IgD-negative memory B cell (primary cell): ENCODE data around the gene CIDEA. TPM values are rescaled to one million over a fixed set of nuclear protein-coding genes. Genes with fewer than 3 reads are reported as not detected.

Source experiments
- H3K27ac Mint-ChIP-seq, 3 donors: one replicate each; pipeline ENCODE4 v1.8.0; 2020 to 2022; ENCODE audit warnings: mild to moderate bottlenecking in 3 of 3, mixed read lengths in 3 of 3, moderate library complexity in 1 of 3
- H3K27me3 Mint-ChIP-seq: one replicate; pipeline ENCODE4 v1.8.0; 2021; ENCODE audit warnings: mixed read lengths
- H3K36me3 Mint-ChIP-seq: one replicate; pipeline ENCODE4 v1.8.0; 2020; ENCODE audit warnings: mild to moderate bottlenecking, mixed read lengths
- H3K4me1 Mint-ChIP-seq, 3 donors: one replicate each; pipeline ENCODE4 v1.8.0; 2020 to 2022; ENCODE audit warnings: mixed read lengths in 3 of 3, mild to moderate bottlenecking in 1 of 3
- H3K4me3 Mint-ChIP-seq, 4 donors: one replicate each; pipeline ENCODE4 v1.8.0; 2020 to 2022; ENCODE audit warnings: mild to moderate bottlenecking in 4 of 4, mixed read lengths in 4 of 4, moderate library complexity in 3 of 4
- H3K9me3 Mint-ChIP-seq, 3 donors: one replicate each; pipeline ENCODE4 v1.8.0; 2020 to 2021; ENCODE audit warnings: mixed read lengths in 3 of 3, mild to moderate bottlenecking in 1 of 3
- polyA plus RNA-seq: library from polyadenylated mRNA; unstranded; fragments of 300-500 nt; fragmentation: Illumina TruSeq; gene quantifications from one replicate; pipeline ENCODE4 v1.2.3, GENCODE V29; 2021

Gene CIDEA
- polyA plus RNA-seq, 1 donor from 2014 or later: not detected

- Mint-ChIP-seq H3K27ac (no peak overlapping the region), H3K9me3 (no peaks in the 10 kb centered on the region), H3K36me3 (no peaks in the 10 kb centered on the region), H3K27me3 (peaks cover 3% of the 10 kb centered on the region), H3K4me3 (no peak overlapping the region), H3K4me1 (no peaks in the 10 kb centered on the region)
These were observed 24.9 kb downstream of the CIDEA start for GRCh38 chr18:12278741-12279682.

GRCh38 chr18:12279781-12280531, 25.8 kb downstream of the CIDEA start:
- Mint-ChIP-seq H3K4me3 (no peak overlapping the region), H3K9me3 (no peaks in the 10 kb centered on the region), H3K27me3 (peaks cover 7% of the 10 kb centered on the region)

GRCh38 chr18:12281861-12282260, 27.7 kb downstream of the CIDEA start:
- no peak overlapping the region for H3K27ac Mint-ChIP-seq
- no peaks in the 10 kb centered on the region for H3K4me1 Mint-ChIP-seq
- H3K36me3 Mint-ChIP-seq: no peaks in the 10 kb centered on the region
- H3K9me3 Mint-ChIP-seq: no peaks in the 10 kb centered on the region
- no peak overlapping the region for H3K4me3 Mint-ChIP-seq
- peaks cover 9% of the 10 kb centered on the region for H3K27me3 Mint-ChIP-seq

More at GRCh38 chr18:12279781-12280531, 25.8 kb downstream of the CIDEA start:
- no peaks in the 10 kb centered on the region for H3K36me3 Mint-ChIP-seq
- H3K4me1 Mint-ChIP-seq: no peaks in the 10 kb centered on the region
- H3K27ac Mint-ChIP-seq: peak overlapping the region in 1 of 3 donors; percentile 76

- no peak overlapping the region for H3K4me3 Mint-ChIP-seq
- H3K36me3 Mint-ChIP-seq: no peaks in the 10 kb centered on the region
- H3K9me3 Mint-ChIP-seq: no peaks in the 10 kb centered on the region
- no peaks in the 10 kb centered on the region for H3K4me1 Mint-ChIP-seq
- no peak overlapping the region for H3K27ac Mint-ChIP-seq
- peaks cover 9% of the 10 kb centered on the region for H3K27me3 Mint-ChIP-seq
These were observed 28.4 kb downstream of the CIDEA start for GRCh38 chr18:12282442-12283039.

- no peak overlapping the region for H3K27ac Mint-ChIP-seq
- H3K4me3 Mint-ChIP-seq: no peak overlapping the region
- H3K36me3 Mint-ChIP-seq: no peaks in the 10 kb centered on the region
- H3K4me1 Mint-ChIP-seq: no peaks in the 10 kb centered on the region
- H3K27me3 Mint-ChIP-seq: peaks cover 16% of the 10 kb centered on the region
- H3K9me3 Mint-ChIP-seq: no peaks in the 10 kb centered on the region
These were observed 29.1 kb downstream of the CIDEA start for GRCh38 chr18:12283256-12283655.

- Mint-ChIP-seq H3K9me3 (peaks cover 0 to under 1% (median 0%) of the 10 kb centered on the region in 3 donors), H3K4me1 (peaks cover 0 to under 1% (median 0%) of the 10 kb centered on the region in 3 donors), H3K4me3 (peak overlapping the region in 1 of 4 donors; percentile 7), H3K27ac (no peak overlapping the region), H3K27me3 (peaks cover 16% of the 10 kb centered on the region), H3K36me3 (no peaks in the 10 kb centered on the region)
These were observed 29.5 kb downstream of the CIDEA start for GRCh38 chr18:12283666-12284065.

- no peak overlapping the region for H3K27ac Mint-ChIP-seq
- no peak overlapping the region for H3K4me3 Mint-ChIP-seq
- no peaks in the 10 kb centered on the region for H3K36me3 Mint-ChIP-seq
- H3K9me3 Mint-ChIP-seq: peaks cover 0 to 4% (median 0%) of the 10 kb centered on the region in 3 donors
- peaks cover 29% of the 10 kb centered on the region for H3K27me3 Mint-ChIP-seq
- peaks cover 0 to 2% (median 0%) of the 10 kb centered on the region in 3 donors for H3K4me1 Mint-ChIP-seq
These were observed 33.0 kb downstream of the CIDEA start for GRCh38 chr18:12287131-12287681.

- no peaks in the 10 kb centered on the region for H3K36me3 Mint-ChIP-seq
- H3K27ac Mint-ChIP-seq: no peak overlapping the region
- H3K27me3 Mint-ChIP-seq: peaks cover 26% of the 10 kb centered on the region
- H3K9me3 Mint-ChIP-seq: peaks cover 0 to 4% (median 0%) of the 10 kb centered on the region in 3 donors
- peaks cover 0 to 2% (median 0%) of the 10 kb centered on the region in 3 donors for H3K4me1 Mint-ChIP-seq
- H3K4me3 Mint-ChIP-seq: peak overlapping the region in 1 of 4 donors; percentile 66
These were observed 33.7 kb downstream of the CIDEA start for GRCh38 chr18:12287684-12288402.

GRCh38 chr18:12288403-12288755, 34.2 kb downstream of the CIDEA start:
- no peak overlapping the region for H3K27ac Mint-ChIP-seq
- H3K27me3 Mint-ChIP-seq: peaks cover 26% of the 10 kb centered on the region
- peak overlapping the region in 1 of 4 donors; percentile 73 for H3K4me3 Mint-ChIP-seq

GRCh38 chr18:12290086-12290485, 35.9 kb downstream of the CIDEA start:
- Mint-ChIP-seq H3K27ac (no peak overlapping the region), H3K9me3 (peaks cover 0 to 4% (median 0%) of the 10 kb centered on the region in 3 donors), H3K36me3 (no peaks in the 10 kb centered on the region), H3K4me1 (peaks cover 0 to 2% (median 0%) of the 10 kb centered on the region in 3 donors), H3K4me3 (no peak overlapping the region), H3K27me3 (peaks cover 22% of the 10 kb centered on the region)

More at GRCh38 chr18:12288403-12288755, 34.2 kb downstream of the CIDEA start:
- H3K9me3 Mint-ChIP-seq: peaks cover 0 to 4% (median 0%) of the 10 kb centered on the region in 3 donors
- H3K4me1 Mint-ChIP-seq: peaks cover 0 to 2% (median 0%) of the 10 kb centered on the region in 3 donors
- H3K36me3 Mint-ChIP-seq: no peaks in the 10 kb centered on the region

- no peak overlapping the region for H3K4me3 Mint-ChIP-seq
- H3K27me3 Mint-ChIP-seq: peaks cover 21% of the 10 kb centered on the region
- H3K36me3 Mint-ChIP-seq: no peaks in the 10 kb centered on the region
- peaks cover 0 to 4% (median 0%) of the 10 kb centered on the region in 3 donors for H3K9me3 Mint-ChIP-seq
- H3K27ac Mint-ChIP-seq: no peak overlapping the region
- H3K4me1 Mint-ChIP-seq: peaks cover 0 to 2% (median 0%) of the 10 kb centered on the region in 3 donors
These were observed 37.0 kb downstream of the CIDEA start for GRCh38 chr18:12291161-12291560.

- Mint-ChIP-seq H3K36me3 (no peaks in the 10 kb centered on the region), H3K9me3 (peaks cover 0 to 4% (median 0%) of the 10 kb centered on the region in 3 donors), H3K4me1 (peaks cover 0 to 2% (median 0%) of the 10 kb centered on the region in 3 donors), H3K27ac (no peak overlapping the region), H3K4me3 (no peak overlapping the region), H3K27me3 (peaks cover 21% of the 10 kb centered on the region)
These were observed 37.5 kb downstream of the CIDEA start for GRCh38 chr18:12291690-12292089.

GRCh38 chr18:12293831-12294230, 39.7 kb downstream of the CIDEA start:
- Mint-ChIP-seq H3K27me3 (peaks cover 12% of the 10 kb centered on the region), H3K36me3 (no peaks in the 10 kb centered on the region), H3K4me3 (no peak overlapping the region), H3K9me3 (peaks cover 0 to 2% (median 0%) of the 10 kb centered on the region in 3 donors), H3K4me1 (no peaks in the 10 kb centered on the region), H3K27ac (no peak overlapping the region)
